Thyroid gland (tissue), 4 donors: ENCODE data around the gene NUP43.

Experiments
- POLR2A ChIP-seq, 2 donors: fragments of 450-650 bp; IDR thresholded peaks; one replicate each; pipeline ENCODE4 v1.6.1; 2017; ENCODE audit warnings: antibody characterized with exemption in 2 of 2, mild to moderate bottlenecking in 2 of 2, moderate library complexity in 1 of 2
- TF ChIP-seq, protein P1 (sequence below), 6 experiments: fragments of 200-600 bp in 3 of 6; fragments of 450-650 bp in 3 of 6; sonication (generic) in 3 of 6; IDR thresholded peaks; one replicate each; pipeline ENCODE4 v1.5.1; 2016 to 2019; ENCODE audit warnings: antibody characterized with exemption in 6 of 6, mild to moderate bottlenecking in 2 of 6, inconsistent platforms in 1 of 6, moderate library complexity in 1 of 6

DNA sequence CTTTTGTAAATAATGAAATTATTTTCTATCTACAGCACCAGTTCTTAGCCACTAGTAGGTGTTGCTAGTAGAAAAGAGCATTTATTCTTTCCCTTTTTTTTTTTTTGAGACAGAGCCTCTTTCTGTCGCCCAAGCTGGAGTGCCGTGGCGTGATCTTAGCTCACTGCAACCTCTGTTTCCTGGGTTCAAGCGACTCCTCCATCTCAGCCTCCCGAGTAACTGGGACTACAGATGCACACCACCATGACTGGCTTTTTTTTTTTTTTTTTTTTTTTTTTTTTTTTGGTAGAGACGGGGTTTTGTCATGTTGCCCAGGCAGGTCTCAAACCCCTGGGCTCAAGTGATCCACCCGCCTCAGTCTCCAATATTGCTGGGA, 9.9 kb upstream of the NUP43 start:
- TF ChIP-seq, protein P1, sequence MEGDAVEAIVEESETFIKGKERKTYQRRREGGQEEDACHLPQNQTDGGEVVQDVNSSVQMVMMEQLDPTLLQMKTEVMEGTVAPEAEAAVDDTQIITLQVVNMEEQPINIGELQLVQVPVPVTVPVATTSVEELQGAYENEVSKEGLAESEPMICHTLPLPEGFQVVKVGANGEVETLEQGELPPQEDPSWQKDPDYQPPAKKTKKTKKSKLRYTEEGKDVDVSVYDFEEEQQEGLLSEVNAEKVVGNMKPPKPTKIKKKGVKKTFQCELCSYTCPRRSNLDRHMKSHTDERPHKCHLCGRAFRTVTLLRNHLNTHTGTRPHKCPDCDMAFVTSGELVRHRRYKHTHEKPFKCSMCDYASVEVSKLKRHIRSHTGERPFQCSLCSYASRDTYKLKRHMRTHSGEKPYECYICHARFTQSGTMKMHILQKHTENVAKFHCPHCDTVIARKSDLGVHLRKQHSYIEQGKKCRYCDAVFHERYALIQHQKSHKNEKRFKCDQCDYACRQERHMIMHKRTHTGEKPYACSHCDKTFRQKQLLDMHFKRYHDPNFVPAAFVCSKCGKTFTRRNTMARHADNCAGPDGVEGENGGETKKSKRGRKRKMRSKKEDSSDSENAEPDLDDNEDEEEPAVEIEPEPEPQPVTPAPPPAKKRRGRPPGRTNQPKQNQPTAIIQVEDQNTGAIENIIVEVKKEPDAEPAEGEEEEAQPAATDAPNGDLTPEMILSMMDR (IDR thresholded peaks at IDR 0.05), result no peak
- no peak for TF ChIP-seq POLR2A (IDR thresholded peaks at IDR 0.05)
